ENCODE data around the gene RP9. TPM values are rescaled to one million over a fixed set of nuclear protein-coding genes. Genes with fewer than 3 reads are reported as not detected.

Gene RP9
- total and polyA plus RNA-seq, 2 of the 13 experiments (the other 11 are each of a cell fraction or from before 2014, with no cell fraction given): 14.2 to 18.6 TPM

GRCh38 chr7:33062782-33063443, 46.3 kb downstream of the RP9 start (continued):
- TF ChIP-seq AFF4 (CRISPR knock-in tag; IDR thresholded peaks at IDR 0.05): 0 out of 2 replicates have a peak, but pooled peaks have one; percentile 24
- TF ChIP-seq DZIP1 (CRISPR knock-in tag; IDR thresholded peaks at IDR 0.05): no peak
- no peak for TF ChIP-seq KDM5B (CRISPR knock-in tag; IDR thresholded peaks at IDR 0.05; ENCODE audit: borderline replicate concordance)
- TF ChIP-seq ZFYVE20 (CRISPR knock-in tag; IDR thresholded peaks at IDR 0.05; ENCODE audit: borderline replicate concordance, low read depth): no peak
- no peak for TF ChIP-seq ZNF382 (CRISPR knock-in tag; IDR thresholded peaks at IDR 0.05; ENCODE audit: borderline replicate concordance)
- TF ChIP-seq JDP2 (CRISPR knock-in tag; IDR thresholded peaks at IDR 0.05; ENCODE audit: borderline replicate concordance): no peak
- 0 out of 2 replicates have a peak, but pooled peaks have one; percentile 21 for TF ChIP-seq KDM2A (CRISPR knock-in tag; IDR thresholded peaks at IDR 0.05; ENCODE audit: borderline replicate concordance, low read depth)
- TF ChIP-seq FOXJ3 (CRISPR knock-in tag; IDR thresholded peaks at IDR 0.05; ENCODE audit: borderline replicate concordance): no peak
- TF ChIP-seq ZSCAN21 (CRISPR knock-in tag; IDR thresholded peaks at IDR 0.05; ENCODE audit: borderline replicate concordance): no peak
- no peak; the same call in 1 of the 2 replicates for TF ChIP-seq ZNF691 (CRISPR knock-in tag; IDR thresholded peaks at IDR 0.05; ENCODE audit: borderline replicate concordance, low read depth)
- TF ChIP-seq MAFF (IDR thresholded peaks at IDR 0.05; ENCODE audit: low read depth, low read length): no peak
- TF ChIP-seq NFRKB (IDR thresholded peaks at IDR 0.05): no peak
- TF ChIP-seq ZSCAN29 (CRISPR knock-in tag; conservative IDR thresholded peaks at IDR 0.05): no peak
- TF ChIP-seq HOXA7 (CRISPR knock-in tag; IDR thresholded peaks at IDR 0.05): no peak
- TF ChIP-seq MED1 (CRISPR knock-in tag; IDR thresholded peaks at IDR 0.05): no peak
- TF ChIP-seq ZNF580 (CRISPR knock-in tag; IDR thresholded peaks at IDR 0.05; ENCODE audit: borderline replicate concordance, low read depth): no peak
- TF ChIP-seq KDM5A (IDR thresholded peaks at IDR 0.05; ENCODE audit: borderline replicate concordance, low read length): peak; percentile 29; the same call in 1 of the 2 replicates
- no peak for TF ChIP-seq POGK (CRISPR knock-in tag; conservative IDR thresholded peaks at IDR 0.05)
